Superior temporal gyrus (tissue), 1 donor: ENCODE data around the gene TUT4.

Experiments
- DNase-seq: peaks from one replicate; pipeline ENCODE4 v3.0.0-alpha.2; 2016; ENCODE audit errors: extremely low spot score

TUT4 gene

DNA sequence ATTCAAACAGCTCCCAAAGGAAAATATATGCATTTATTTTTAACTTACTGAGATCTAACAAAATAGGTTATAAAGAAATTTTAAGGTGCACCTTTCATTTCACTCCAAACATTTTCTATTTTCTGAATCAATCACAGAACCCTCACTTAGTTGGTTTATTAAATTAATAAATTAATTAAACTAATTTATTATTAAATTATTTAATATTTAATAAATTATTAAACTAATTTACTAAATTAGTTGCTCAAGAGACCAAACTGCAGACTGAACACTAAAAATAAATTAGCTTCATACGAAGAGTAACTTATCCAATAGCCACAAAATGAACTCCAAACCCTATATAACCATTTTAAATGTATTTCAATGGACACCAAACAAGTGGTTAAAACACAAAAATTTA is 80.5 kb downstream of the TUT4 start:
- DNase-seq, result no peak

DNA sequence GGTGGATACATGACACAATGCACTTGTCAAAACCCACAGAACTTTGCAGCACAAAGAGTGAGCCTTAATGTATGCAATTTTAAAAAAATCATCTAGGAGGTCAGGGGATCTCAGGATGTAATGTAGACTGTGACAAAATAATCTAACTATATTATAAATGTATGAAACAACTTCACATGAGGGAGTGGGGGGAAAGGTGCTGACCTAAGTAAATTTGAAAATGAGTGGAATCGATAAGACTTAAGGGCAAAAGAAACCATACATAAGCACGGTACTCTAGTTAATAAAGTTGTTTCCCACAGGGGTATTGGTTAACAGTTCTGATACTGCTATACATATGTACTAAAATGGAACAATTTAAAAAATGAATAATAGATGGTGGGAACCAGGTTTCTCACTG is 83.8 kb downstream of the TUT4 start:
- no peak for DNase-seq

DNA sequence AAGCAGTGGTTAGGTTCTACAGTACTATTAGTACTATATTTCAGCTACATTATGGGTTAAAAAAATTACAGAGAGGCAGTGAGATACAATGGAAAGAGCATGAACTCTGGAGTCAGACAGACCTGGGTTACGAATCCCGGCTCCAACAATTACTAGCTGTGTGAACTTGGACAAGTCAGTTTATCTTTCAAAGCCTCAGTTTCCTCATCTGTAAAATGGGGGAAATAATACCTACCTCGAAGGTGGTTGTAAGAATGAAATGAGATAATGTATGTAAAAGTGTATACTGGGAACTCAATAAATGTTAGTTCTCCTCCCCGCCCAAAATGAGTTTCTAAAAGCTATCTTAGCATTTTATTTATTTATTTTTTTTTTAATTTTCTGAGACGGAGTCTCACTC is 89.0 kb downstream of the TUT4 start:
- DNase-seq, result no peak

DNA sequence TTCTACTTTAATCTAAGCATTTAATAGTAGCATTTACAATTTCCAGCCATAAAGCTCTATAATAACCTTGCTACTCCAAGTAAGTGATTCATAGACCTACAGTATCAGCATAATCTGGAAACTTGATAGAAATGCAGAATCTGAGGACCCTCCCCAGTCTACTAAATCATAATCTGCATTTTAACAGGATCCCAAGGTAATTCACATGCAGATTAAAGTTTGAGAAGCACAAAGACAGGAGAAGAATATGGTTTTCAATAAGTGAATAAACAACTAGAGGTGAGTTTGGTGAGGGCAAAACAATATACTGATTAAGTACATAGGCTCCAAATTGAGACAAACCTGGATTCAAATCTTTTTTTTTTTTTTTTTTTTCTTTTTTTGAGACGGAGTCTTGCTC is 91.1 kb downstream of the TUT4 start:
- DNase-seq, result no peak

DNA sequence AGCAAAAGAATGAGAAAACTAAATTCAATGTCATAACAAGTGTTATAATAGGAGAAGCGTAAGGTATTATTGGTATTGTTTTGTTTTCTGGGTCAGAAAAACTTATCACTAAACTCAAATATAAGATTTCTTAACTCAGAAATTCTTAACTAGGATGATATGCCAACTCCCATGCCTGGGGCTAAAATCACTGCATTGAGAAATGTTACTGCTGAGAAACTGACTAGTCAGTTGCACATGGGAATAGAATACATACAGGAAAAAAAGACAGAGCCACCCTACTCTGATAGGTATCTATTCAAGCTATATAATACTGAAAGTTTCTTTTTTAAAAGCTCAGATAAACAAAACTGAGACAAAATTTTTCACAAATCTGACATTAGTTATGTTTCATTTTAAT is 92.2 kb downstream of the TUT4 start:
- no peak for DNase-seq

DNA sequence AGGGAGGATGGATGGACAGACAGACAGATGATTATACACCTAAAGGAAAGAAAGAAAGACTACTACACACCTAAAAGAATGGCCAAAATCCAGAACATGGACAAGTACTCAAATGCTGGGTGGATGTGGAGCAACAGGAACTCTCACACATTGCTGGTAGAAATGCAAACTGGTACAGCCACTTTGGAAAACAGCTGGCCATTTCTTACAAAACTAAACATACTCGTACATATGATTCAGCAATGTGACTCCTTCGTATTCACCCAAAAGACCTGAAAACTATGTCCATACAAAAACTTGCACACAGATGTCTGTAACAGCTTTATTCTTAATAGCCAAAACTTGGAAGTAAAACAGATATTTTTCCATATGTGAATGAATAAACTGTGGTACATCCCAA is 97.2 kb downstream of the TUT4 start:
- DNase-seq, result no peak

DNA sequence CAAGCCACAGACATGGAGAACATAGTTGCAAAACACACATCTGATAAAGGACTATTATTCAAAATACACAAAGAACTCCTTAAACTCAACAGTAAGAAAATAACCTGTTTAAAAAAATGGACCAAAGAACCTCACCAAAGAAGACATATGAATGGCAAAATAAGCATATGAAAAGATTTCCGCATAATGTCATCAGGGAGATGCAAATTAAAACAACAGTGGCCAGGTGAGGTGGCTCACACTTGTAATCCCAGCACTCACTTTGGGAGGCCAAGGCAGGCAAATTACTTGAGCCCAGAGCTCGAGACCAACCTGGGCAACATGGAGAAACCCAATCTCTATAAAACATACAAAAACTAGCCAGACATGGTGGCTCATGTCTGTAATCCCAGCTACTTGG is 98.1 kb downstream of the TUT4 start:
- no peak for DNase-seq

DNA sequence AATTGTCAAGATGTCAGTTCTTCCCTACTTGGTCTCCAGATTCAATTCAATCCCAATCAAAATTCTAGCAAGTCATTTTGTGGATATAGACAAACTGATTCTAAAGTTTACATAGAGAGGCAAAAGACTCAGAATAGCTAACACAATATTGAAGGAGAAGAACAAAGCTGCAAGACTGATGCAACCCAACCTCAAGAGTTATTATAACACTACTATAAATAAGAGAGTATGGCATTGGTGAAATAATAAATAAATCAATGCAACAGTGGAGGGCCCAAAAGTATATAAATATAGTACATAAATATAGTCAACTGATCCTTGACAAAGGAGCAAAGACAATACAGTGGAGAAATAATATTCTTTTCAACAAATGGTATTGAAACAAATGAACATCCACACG is 98.8 kb downstream of the TUT4 start:
- DNase-seq, result no peak

DNA sequence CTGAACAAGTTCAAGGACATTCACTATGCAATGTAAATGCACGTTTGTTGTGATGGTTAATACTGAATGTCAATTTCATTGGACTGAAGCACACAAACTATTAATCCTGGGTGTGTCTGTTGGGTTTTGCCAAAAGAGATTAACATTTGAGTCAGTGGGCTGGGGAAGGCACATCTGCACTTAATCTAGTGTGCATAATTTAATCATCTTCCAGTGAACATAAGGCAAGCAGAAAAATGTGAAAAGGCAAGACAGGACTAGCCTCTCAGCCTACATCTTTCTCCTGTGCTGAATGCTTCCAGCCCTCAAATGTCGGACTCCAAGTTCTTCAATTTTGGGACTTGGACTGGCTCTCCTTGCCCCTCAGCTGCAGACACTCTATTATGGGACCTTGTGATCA is 108.4 kb downstream of the TUT4 start:
- DNase-seq, result no peak

DNA sequence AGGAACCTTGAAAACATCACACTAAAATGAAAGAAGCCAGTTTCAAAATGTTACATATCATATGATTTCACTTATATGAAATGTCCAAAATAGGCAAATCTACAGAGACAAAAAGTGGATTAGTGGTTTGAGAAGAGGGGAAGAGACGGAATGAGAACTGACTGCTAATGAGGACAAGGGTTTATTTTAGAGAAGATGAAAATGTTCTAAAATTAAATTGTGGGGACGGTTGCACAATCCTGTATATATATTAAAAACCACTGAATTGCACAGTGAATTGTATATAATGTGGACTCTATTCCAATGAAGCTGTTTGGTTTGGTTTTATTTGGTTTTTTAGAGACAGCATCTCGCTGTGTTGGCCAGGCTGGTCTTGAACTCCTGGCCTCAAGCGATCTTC is 112.9 kb downstream of the TUT4 start:
- DNase-seq, result no peak

DNA sequence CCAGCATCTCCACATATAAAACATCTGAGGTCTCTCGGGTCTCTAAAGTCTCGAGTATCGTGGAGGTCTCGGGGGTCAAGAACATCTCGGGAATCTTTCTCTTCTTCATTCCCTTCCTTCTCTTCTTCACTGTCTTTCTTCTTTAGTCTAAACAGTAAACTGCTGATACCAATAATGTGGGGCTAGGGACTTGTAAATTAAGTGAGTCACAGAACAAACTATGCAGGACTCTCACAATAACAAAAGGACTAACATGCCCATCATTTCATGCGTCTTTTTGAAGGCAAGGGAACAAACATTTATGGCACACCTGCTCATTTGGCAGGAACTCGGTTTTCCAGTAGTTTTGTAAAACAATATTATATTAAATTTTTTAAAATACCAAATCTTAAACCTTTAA is 116.1 kb downstream of the TUT4 start:
- DNase-seq, result no peak

DNA sequence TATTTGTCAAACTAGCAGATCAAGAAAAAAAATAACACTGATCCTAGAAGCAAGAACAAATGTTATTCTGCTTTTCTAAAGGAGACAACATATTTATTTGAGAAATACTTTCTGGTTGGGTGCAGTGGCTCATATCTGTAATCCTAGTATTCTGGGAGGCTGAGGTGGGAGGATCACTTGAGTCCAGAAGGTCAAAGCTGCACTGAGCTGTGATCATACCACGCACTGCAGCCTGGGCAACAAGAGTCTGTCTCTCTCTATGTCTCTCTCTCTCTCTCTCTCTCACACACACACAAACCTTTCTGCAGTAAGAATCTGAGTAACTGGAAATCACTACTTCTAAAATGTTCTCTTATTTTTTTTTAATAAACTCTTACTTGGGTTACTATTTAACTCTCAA is 117.2 kb downstream of the TUT4 start:
- no peak for DNase-seq

DNA sequence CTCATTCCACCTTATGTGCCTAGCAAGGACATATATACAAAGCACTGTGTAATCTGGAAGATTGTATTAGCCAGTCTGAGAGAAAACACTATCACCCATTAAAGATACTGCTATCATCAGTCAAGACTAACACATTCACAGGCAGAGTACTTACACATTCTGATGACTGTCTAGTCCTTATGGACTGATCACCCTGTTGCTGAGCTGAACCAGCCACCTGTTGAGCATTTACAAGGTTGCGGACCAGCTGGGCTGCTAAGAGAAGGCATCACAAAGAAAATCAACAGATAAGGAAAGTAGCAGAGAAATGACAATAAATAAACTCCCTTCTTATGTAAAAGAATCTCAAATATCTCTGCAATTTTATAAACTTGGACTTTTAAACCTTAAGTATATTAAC is 117.7 kb downstream of the TUT4 start:
- DNase-seq, result no peak

DNA sequence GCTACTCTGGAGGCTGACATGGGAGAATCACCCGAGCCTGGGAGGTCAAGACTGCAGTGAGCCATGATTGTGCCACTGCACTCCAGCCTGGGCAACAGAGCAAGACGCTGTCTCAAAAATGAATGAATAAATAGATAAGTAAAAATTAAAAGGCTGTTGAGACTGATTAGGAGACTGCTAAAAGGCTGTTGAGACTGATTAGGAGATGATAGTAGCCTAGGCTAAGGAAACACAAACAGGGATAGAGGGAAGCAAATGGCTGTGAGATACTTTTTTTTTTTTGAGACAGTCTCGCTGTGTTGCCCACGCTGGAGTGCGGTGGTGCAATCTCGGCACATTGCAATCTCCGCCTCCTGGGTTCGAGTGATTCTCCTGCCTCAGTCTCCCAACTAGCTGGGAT is 120.1 kb downstream of the TUT4 start:
- no peak for DNase-seq

DNA sequence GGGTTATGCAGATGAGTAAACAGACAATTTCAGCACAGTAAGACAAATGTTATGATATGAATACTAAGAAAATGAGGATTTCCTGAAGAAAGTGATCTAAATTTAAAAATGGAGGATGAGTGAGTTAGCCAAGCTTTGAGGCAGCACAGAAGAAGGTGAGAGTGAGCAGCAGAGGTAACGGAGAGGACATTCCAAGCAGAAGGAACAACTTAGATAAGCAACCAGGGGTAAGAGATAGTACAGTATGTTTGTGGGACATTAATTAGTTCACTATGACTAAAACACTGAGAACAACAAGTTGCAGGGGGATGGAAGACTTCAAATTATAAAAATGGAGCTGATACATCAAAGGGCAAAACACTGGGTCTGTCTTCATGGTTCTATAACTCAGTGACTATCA is 125.7 kb downstream of the TUT4 start:
- no peak for DNase-seq

DNA sequence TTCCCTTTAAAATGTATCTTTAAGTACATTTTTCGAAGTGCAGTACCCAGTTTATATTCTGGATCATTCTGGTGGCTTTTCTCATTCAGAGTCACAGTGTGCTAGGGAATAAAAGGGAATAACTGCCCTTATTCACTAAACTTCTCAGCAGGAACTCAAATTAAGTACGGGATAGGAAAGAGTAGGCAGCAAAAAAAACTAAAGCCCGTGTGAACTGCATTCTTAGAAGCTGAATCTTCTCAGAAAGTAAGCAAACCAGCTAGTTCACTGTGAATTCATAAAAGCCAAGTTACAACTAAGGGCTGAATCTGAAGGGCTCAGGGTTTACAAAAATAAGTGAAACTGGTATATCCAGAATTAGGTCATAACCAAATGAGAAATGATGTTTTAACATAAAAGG is 126.5 kb downstream of the TUT4 start:
- no peak for DNase-seq

DNA sequence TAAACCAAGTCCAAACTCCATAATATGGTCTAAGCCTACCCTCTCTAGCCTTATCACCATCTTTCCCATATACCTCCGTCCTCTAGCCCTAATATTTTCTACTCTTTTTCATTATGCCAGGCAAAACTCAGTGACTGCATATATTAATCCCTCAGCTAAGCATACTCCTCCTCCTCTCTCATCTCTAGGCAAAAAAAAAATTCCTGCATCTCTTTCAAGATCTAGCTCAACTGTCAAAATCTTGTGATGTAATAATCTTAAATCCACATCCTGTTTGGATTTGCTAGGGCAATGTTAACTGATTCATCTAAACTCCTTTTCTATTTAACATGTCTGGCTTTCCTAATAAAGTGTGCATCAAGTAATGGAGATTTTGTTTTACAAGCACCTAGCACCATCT is 128.1 kb downstream of the TUT4 start:
- DNase-seq, result no peak

DNA sequence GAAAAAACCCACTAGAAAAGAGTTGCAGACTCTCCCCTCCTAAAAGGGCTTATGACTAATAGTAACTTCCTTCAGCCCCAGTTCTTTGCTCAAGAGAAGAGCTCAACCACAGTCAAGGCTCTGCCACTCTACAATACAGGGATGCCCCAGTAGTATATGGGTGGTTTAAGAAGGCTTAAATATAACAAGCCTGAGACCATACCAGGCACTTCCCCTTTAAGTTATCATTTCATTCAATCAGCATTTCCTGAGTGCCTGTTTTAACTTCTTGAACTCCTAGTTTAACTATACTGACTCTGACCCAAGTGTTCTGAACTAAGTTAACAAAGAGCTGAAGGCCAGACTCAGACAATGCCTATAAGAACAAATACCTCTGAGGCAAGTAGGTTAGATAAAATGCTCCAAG is 128.7 kb downstream of the TUT4 start:
- DNase-seq, result no peak

DNA sequence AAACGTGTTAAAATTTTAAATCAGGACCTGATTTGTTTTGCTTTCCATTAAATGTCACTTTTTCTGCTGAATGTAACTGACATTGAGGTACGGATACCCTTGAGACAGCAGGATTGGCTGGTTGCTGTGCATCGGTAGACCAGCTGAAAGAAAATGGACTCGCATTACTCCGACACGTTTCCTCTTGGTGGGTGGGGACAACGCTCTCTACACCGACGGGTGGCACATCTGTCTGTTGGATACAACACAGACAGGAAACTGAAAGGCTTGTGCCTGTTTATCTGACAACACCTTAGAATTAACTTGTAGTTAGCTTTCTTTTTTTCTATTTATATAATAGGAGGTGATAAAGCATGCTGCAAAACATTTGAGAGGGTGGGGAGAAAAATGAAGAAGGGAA is 129.1 kb downstream of the TUT4 start:
- no peak for DNase-seq

DNA sequence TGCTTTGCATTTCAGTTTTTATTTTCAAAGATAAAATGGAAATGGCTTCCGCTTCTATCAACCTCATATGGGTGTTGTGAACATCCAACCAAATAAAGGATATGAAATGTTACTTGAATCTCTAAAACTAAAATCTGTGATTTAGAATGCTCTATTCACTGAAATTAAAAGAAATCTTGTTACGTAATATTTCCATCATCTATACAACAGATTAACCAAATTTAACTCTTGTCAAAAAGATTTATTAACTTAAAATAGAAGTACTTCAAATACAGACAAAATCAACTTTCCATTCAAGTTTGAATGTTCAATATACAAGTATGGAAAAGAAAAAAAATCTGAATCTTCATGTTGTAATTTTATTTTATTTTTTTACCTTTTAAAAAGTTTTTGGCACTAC is 129.8 kb downstream of the TUT4 start:
- no peak for DNase-seq

DNA sequence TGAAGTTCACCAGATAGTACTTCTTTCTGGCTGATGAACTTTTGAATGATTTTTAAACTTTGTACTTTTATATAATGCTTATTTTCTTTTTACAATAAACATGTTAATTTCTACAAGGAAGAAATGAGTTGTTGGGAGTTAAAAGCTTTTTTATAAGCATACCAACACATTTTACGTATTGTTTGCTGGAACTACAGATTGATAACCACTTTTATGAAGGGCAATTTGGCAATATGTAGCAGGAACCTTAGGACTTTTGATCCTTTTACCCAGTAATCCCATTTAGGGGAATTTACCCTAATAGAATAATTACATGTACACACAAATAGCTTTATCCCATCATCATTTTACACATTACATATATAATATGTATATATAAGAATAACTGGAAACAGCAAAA is 132.2 kb downstream of the TUT4 start:
- DNase-seq, result no peak

DNA sequence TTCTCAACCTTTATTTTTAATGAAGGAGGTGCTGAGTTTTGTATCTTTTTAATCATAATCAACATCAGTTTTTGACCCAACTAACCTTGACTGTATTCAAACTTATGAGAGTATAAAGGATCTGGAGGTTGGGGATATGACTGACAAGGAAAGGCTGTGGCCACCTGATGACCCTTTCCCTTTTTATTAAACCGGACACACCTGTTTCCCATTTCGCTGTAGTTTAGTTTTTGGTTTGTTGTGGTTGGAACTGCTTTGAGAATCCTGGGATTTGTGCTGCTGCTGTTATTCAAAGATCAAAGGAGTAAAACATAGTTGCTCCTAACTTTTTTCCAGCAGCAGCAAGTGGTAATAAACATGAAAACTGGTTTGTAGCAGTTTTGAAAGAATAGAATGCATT is 136.1 kb downstream of the TUT4 start:
- DNase-seq, result no peak

DNA sequence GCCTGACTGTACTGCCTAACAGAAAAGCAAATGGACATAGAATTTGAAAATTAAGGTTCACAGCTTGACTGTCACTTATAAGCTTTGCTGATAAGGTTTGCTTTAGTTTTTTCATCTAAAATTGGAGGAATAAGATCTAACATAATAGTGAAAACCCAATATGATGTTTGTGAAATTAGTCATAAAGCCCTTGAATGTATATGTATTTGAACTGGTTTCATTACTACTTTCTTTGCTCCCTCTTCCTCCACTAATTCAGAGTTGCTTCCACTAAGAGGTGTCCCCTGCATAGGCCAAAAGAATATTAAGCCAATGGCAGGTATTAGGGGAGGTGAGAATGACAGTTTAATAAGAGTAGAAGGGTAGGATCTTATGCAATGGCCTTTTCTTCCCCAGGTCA is 137.9 kb downstream of the TUT4 start:
- no peak for DNase-seq

DNA sequence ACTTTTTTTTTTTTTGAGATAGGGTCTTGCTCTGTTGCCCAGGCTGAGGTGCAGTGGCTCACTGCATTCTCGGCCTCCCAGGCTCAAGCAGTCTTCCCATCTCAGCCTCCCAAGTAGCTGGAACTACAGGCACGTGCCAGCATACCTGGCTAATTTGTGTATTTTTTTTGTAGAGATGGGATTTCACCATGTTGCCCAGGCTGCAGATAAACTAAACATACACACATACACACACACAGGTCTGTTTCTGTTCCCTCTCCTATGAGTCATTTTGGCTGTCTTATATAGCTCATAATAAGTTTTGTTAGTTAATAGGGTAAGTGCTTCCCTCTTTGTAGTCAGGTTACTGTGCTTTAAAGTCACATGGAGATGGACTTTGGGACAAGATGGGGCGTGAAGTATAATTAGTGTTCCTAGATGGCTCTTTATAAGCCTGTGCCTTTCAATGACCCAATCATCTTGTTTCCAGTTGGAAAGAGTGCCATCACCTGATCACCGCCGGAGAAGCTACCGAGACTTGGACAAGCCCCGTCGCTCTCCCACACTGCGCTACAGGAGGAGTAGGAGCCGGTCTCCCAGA is 139.4 kb downstream of the TUT4 start:
- no peak for DNase-seq

DNA sequence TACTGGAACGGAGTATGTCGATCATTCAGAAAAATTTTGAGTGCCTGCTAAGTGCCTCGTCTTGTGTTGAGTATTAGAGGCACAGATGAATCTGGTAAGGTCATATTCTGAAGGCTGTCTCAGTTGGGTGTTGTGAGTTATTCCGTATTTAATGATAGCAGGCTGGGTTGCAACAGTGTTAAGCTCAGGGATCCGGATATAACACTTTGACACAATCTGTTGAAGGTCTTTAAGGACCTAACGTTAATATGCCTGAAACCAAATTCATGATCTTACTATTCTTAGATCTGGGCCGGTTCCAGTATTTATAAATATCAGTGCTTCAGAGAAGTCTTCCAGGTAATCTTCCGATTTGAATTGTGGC is 147.9 kb downstream of the TUT4 start:
- DNase-seq, result no peak
